Myocyte (in vitro differentiated cells): ENCODE data around the gene MEIOSIN. TPM values are rescaled to one million over a fixed set of nuclear protein-coding genes. Genes with fewer than 3 reads are reported as not detected.

ENCODE experiments used
- DNase-seq: peaks from one replicate; pipeline ENCODE4 v3.0.0-alpha.2; 2012; ENCODE audit warnings: low read depth
- total RNA-seq: library from RNA; depleted of rRNA; stranded (reverse); fragments of >200 nt; gene quantifications from 2 replicates; pipeline ENCODE4 v1.2.3, GENCODE V29; 2014

The MEIOSIN gene
- total RNA-seq, 1 donor from 2014 or later = not detected

- DNase-seq = no peak
Measured at GRCh38 chr19:45778010-45778661, 44.9 kb downstream of the MEIOSIN start.

GRCh38 chr19:45779231-45780145 lies 46.2 kb downstream of the MEIOSIN start:
- DNase-seq = peak; percentile 55

GRCh38 chr19:45780146-45780447 lies 46.9 kb downstream of the MEIOSIN start:
- no peak for DNase-seq

- DNase-seq = peak; percentile 70
Measured at GRCh38 chr19:45780448-45781213, 47.4 kb downstream of the MEIOSIN start.

- DNase-seq = peak; percentile 94
Measured at GRCh38 chr19:45781214-45782161, 48.2 kb downstream of the MEIOSIN start.

- peak; percentile 87 for DNase-seq
Measured at GRCh38 chr19:45782162-45782691, 49.0 kb downstream of the MEIOSIN start, which contains the start of gene DMPK. DMPK (minus strand) TSS chr19:45782490; CDS start chr19:45782352, 138 bp downstream.

GRCh38 chr19:45782820-45783785 lies 49.9 kb downstream of the MEIOSIN start:
- DNase-seq = peak; percentile 98

- DNase-seq = no peak
Measured at GRCh38 chr19:45784096-45784495, 50.9 kb downstream of the MEIOSIN start.

GRCh38 chr19:45785097-45785496 lies 51.9 kb downstream of the MEIOSIN start:
- DNase-seq = peak; percentile 53

- no peak for DNase-seq
Measured at GRCh38 chr19:45785781-45786532, 52.7 kb downstream of the MEIOSIN start.

GRCh38 chr19:45786533-45786894 lies 53.3 kb downstream of the MEIOSIN start:
- no peak for DNase-seq

- DNase-seq = no peak
Measured at GRCh38 chr19:45789035-45789786, 56.0 kb downstream of the MEIOSIN start.

- no peak for DNase-seq
Measured at GRCh38 chr19:45790942-45791341, 57.7 kb downstream of the MEIOSIN start.

- DNase-seq = no peak
Measured at GRCh38 chr19:45791744-45792469, 58.7 kb downstream of the MEIOSIN start.

GRCh38 chr19:45792470-45793177 lies 59.4 kb downstream of the MEIOSIN start, which contains the start of gene DMWD:
DMWD (minus strand) TSS chr19:45792845; CDS start chr19:45792756, 89 bp downstream.
- DNase-seq = peak; percentile 99

GRCh38 chr19:45793178-45793564 lies 59.9 kb downstream of the MEIOSIN start:
- no peak for DNase-seq
